ENCODE measurements around the gene ADORA3.

ADORA3 gene

DNA sequence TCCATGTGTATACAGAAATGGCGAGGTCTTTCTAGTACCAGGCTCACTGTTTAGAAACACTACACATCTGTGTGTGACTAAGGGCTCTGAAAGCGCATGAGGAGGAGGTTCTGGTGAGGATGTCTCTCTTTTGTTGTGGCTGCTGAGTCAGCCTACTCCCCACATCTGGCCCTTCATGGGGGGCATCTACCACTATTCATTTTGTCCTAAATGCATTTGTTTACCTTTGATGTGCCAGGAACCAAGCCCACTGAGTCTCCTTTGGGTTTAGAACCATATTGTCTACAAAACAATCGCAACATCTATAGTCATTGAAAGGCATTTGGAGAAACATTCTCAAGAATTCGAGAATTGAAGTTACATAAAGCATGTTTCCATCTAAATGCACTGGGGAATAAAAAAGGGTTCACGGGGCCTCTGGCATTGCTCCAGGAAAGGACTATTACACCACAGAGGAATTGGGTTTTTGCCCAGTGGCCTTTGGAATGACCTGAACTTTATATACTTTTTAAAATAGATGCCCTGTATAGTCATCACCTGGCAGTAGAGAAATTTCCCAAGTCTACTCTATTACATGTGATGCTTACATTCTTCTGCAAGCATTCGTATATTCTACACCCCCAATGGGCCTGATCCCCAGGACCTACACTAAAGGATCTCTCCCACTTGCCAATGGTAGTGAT lies 35.1 kb upstream of the ADORA3 start:
- no peak overlapping the region for H3K27ac ChIP-seq (replicated peaks)
- H3K27me3 ChIP-seq (ENCODE audit: insufficient read depth, poor library complexity, severe bottlenecking) = no peaks in the 10 kb centered on the region
- H3K4me3 ChIP-seq (replicated peaks; ENCODE audit: insufficient read depth, low read length) = no peak overlapping the region
- no peak for DNase-seq (ENCODE audit: low read depth in 1 of 2, low spot score in 1 of 2)
- TF ChIP-seq CTCF (IDR thresholded peaks at IDR 0.05; ENCODE audit: insufficient read depth, low read length) (no peak), SPI1 (IDR thresholded peaks at IDR 0.05; ENCODE audit: borderline replicate concordance, low read depth) (no peak), POLR2AphosphoS5 (IDR thresholded peaks at IDR 0.05; ENCODE audit: low read depth) (no peak), GABPA (IDR thresholded peaks at IDR 0.05; ENCODE audit: low read depth) (no peak)
- TF ChIP-seq, protein P1, sequence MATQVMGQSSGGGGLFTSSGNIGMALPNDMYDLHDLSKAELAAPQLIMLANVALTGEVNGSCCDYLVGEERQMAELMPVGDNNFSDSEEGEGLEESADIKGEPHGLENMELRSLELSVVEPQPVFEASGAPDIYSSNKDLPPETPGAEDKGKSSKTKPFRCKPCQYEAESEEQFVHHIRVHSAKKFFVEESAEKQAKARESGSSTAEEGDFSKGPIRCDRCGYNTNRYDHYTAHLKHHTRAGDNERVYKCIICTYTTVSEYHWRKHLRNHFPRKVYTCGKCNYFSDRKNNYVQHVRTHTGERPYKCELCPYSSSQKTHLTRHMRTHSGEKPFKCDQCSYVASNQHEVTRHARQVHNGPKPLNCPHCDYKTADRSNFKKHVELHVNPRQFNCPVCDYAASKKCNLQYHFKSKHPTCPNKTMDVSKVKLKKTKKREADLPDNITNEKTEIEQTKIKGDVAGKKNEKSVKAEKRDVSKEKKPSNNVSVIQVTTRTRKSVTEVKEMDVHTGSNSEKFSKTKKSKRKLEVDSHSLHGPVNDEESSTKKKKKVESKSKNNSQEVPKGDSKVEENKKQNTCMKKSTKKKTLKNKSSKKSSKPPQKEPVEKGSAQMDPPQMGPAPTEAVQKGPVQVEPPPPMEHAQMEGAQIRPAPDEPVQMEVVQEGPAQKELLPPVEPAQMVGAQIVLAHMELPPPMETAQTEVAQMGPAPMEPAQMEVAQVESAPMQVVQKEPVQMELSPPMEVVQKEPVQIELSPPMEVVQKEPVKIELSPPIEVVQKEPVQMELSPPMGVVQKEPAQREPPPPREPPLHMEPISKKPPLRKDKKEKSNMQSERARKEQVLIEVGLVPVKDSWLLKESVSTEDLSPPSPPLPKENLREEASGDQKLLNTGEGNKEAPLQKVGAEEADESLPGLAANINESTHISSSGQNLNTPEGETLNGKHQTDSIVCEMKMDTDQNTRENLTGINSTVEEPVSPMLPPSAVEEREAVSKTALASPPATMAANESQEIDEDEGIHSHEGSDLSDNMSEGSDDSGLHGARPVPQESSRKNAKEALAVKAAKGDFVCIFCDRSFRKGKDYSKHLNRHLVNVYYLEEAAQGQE (IDR thresholded peaks at IDR 0.05; ENCODE audit: insufficient replicate concordance, low read depth) = no peak

GRCh38 chr1:111535256-111536191 lies 32.1 kb upstream of the ADORA3 start:
- no peak for DNase-seq (ENCODE audit: low read depth in 1 of 2, low spot score in 1 of 2)
- no peak overlapping the region for H3K4me3 ChIP-seq (replicated peaks; ENCODE audit: insufficient read depth, low read length)
- H3K27ac ChIP-seq (replicated peaks) = no peak overlapping the region
- TF ChIP-seq GABPA (IDR thresholded peaks at IDR 0.05; ENCODE audit: low read depth) (no peak), POLR2AphosphoS5 (IDR thresholded peaks at IDR 0.05; ENCODE audit: low read depth) (no peak), SPI1 (IDR thresholded peaks at IDR 0.05; ENCODE audit: borderline replicate concordance, low read depth) (no peak), CTCF (IDR thresholded peaks at IDR 0.05; ENCODE audit: insufficient read depth, low read length) (no peak)
- TF ChIP-seq, protein P1 (IDR thresholded peaks at IDR 0.05; ENCODE audit: insufficient replicate concordance, low read depth) = no peak
- H3K27me3 ChIP-seq (ENCODE audit: insufficient read depth, poor library complexity, severe bottlenecking) = no peaks in the 10 kb centered on the region

- TF ChIP-seq GABPA (IDR thresholded peaks at IDR 0.05; ENCODE audit: low read depth) (no peak), CTCF (IDR thresholded peaks at IDR 0.05; ENCODE audit: insufficient read depth, low read length) (no peak), SPI1 (IDR thresholded peaks at IDR 0.05; ENCODE audit: borderline replicate concordance, low read depth) (no peak), POLR2AphosphoS5 (IDR thresholded peaks at IDR 0.05; ENCODE audit: low read depth) (no peak)
- TF ChIP-seq, protein P1 (IDR thresholded peaks at IDR 0.05; ENCODE audit: insufficient replicate concordance, low read depth) = no peak
- H3K4me3 ChIP-seq (replicated peaks; ENCODE audit: insufficient read depth, low read length) = no peak overlapping the region
- no peak for DNase-seq (ENCODE audit: low read depth in 1 of 2, low spot score in 1 of 2)
- no peaks in the 10 kb centered on the region for H3K27me3 ChIP-seq (ENCODE audit: insufficient read depth, poor library complexity, severe bottlenecking)
- no peak overlapping the region for H3K27ac ChIP-seq (replicated peaks)
Observed at GRCh38 chr1:111520053-111520452, 16.6 kb upstream of the ADORA3 start.

Data from HL-60 (cell line).